Calu3 (cell line): Measurements from ENCODE around the gene NTNG1. TPM values are rescaled to one million over a fixed set of nuclear protein-coding genes. Genes with fewer than 3 reads are reported as not detected.

Experiments used
- BruUV-seq: library from RNA; stranded (reverse); fragments of 400-500 nt; replicated peaks from 2 replicates; lab custom pipeline; 2021; lab: Mats Ljungman, UMichigan
- CTCF ChIA-PET: fragments of 300-600 bp; sonication (Branson Sonifier 250); formaldehyde crosslinking; loops from one replicate; lab custom pipeline; 2022; ENCODE audit warnings: antibody characterized with exemption; lab: Charles Lee
- DNase-seq: peaks from one replicate; pipeline ENCODE4 v3.0.0; 2022
- H3K27ac Mint-ChIP-seq: one replicate; pipeline ENCODE4 v1.8.0; 2022; ENCODE audit warnings: mixed read lengths; ENCODE audit not compliant: unreplicated experiment
- H3K27me3 Mint-ChIP-seq: one replicate; pipeline ENCODE4 v1.8.0; 2022; ENCODE audit warnings: mixed read lengths; ENCODE audit not compliant: unreplicated experiment
- H3K36me3 Mint-ChIP-seq: one replicate; pipeline ENCODE4 v1.8.0; 2022; ENCODE audit warnings: mild to moderate bottlenecking, moderate library complexity, mixed read lengths; ENCODE audit not compliant: insufficient read depth, unreplicated experiment
- H3K4me1 Mint-ChIP-seq: one replicate; pipeline ENCODE4 v1.8.0; 2022; ENCODE audit warnings: mild to moderate bottlenecking, low read depth, mixed read lengths; ENCODE audit not compliant: unreplicated experiment
- H3K4me3 Mint-ChIP-seq: one replicate; pipeline ENCODE4 v1.8.0; 2022; ENCODE audit warnings: mild to moderate bottlenecking, low read depth, moderate library complexity, mixed read lengths; ENCODE audit not compliant: unreplicated experiment
- H3K9me3 Mint-ChIP-seq: one replicate; pipeline ENCODE4 v1.8.0; 2022; ENCODE audit warnings: low read depth, mixed read lengths; ENCODE audit not compliant: unreplicated experiment
- intact Hi-C: fragments of 100-400 bp; cut with micrococcal nuclease; formaldehyde crosslinking; loops from one replicate; pipeline ENCODE4 v1.10.0; 2022; ENCODE audit not compliant: unreplicated experiment
- total RNA-seq: library from RNA; stranded (reverse); gene quantifications from 2 replicates; pipeline ENCODE4 v1.2.3, GENCODE V29; 2022
- TF ChIP-seq, protein P1 (sequence below): fragments of 200-600 bp; IDR thresholded peaks from one replicate; pipeline ENCODE4 v1.8.0; 2022; ENCODE audit warnings: antibody characterized with exemption; ENCODE audit not compliant: unreplicated experiment

NTNG1 gene
- total RNA-seq, 1 experiment from 2014 or later = 2.6 TPM

DNA sequence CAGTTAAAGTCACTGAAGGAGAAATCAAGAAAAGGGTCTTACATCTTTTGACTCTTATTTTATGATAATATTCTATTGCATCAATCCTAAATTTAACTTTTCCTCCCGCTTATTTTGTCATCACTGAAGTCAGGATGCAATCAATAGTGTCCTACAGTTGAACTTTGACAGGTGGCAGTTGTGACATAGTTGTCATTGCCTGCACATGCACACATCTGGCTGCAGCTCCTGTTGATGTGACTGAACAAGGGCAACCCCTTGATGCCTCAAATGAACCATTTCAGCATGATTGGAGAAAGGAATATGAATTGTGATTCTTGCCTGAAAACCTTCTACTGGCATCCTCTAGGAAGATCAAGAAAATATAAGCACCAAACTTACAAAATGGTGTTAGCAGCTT lies 157.7 kb downstream of the NTNG1 start:
- no TSS peak for BruUV-seq
- CTCF ChIA-PET = no interaction called here
- Mint-ChIP-seq H3K4me3 (no peak overlapping the region), H3K36me3 (no peaks in the 10 kb centered on the region), H3K27ac (no peak overlapping the region), H3K9me3 (no peaks in the 10 kb centered on the region), H3K27me3 (no peaks in the 10 kb centered on the region), H3K4me1 (no peaks in the 10 kb centered on the region)
- DNase-seq = no peak
- TF ChIP-seq, protein P1, sequence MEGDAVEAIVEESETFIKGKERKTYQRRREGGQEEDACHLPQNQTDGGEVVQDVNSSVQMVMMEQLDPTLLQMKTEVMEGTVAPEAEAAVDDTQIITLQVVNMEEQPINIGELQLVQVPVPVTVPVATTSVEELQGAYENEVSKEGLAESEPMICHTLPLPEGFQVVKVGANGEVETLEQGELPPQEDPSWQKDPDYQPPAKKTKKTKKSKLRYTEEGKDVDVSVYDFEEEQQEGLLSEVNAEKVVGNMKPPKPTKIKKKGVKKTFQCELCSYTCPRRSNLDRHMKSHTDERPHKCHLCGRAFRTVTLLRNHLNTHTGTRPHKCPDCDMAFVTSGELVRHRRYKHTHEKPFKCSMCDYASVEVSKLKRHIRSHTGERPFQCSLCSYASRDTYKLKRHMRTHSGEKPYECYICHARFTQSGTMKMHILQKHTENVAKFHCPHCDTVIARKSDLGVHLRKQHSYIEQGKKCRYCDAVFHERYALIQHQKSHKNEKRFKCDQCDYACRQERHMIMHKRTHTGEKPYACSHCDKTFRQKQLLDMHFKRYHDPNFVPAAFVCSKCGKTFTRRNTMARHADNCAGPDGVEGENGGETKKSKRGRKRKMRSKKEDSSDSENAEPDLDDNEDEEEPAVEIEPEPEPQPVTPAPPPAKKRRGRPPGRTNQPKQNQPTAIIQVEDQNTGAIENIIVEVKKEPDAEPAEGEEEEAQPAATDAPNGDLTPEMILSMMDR = no peak
- intact Hi-C loops = no loop called here

DNA sequence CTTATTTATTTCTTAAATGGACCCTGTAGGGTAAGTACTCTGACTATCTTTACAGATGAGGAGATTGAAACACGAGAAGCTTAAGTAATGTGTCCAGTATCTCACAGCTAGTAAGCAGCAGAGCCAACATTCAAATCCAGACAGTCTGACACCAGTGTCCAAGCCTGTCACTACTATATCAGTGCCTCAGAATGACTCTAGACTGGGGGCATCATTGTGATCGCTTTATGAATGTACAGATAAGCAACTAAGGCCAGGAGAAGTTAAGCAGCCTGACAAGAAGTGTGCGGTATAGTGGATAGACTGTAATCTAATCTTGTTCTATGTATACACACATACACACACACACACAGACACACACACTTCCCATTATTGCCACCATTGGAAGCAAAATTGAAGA lies 158.7 kb downstream of the NTNG1 start:
- CTCF ChIA-PET = no interaction called here
- Mint-ChIP-seq H3K4me3 (no peak overlapping the region), H3K27ac (no peak overlapping the region), H3K27me3 (no peaks in the 10 kb centered on the region), H3K36me3 (no peaks in the 10 kb centered on the region), H3K9me3 (no peaks in the 10 kb centered on the region), H3K4me1 (no peaks in the 10 kb centered on the region)
- TF ChIP-seq, protein P1 = no peak
- no peak for DNase-seq
- BruUV-seq = no TSS peak
- intact Hi-C loops = no loop called here

DNA sequence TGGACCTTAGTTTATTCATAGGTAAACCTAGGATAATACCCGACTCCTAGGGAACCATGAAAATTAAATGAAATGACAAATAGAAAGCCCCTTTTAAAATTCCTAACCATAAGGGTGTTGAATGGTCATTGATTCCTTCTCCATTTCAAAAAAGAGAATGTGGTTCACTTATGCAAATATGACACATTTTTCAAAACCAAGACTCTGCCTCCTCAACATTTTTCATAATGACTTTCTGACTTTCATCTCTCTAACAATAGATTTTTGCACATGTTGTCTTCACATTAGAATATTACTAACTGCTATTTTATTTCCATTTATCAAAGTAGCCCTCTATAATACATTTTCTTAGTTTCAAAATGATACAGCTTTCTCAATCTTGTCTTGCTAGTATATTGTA lies 169.1 kb downstream of the NTNG1 start:
- Mint-ChIP-seq H3K4me1 (no peaks in the 10 kb centered on the region), H3K4me3 (no peak overlapping the region), H3K27ac (no peak overlapping the region), H3K27me3 (no peaks in the 10 kb centered on the region), H3K9me3 (peaks cover 14% of the 10 kb centered on the region), H3K36me3 (no peaks in the 10 kb centered on the region)
- CTCF ChIA-PET = no interaction called here
- TF ChIP-seq, protein P1 = no peak
- no peak for DNase-seq
- intact Hi-C loops = no loop called here
- no TSS peak for BruUV-seq

DNA sequence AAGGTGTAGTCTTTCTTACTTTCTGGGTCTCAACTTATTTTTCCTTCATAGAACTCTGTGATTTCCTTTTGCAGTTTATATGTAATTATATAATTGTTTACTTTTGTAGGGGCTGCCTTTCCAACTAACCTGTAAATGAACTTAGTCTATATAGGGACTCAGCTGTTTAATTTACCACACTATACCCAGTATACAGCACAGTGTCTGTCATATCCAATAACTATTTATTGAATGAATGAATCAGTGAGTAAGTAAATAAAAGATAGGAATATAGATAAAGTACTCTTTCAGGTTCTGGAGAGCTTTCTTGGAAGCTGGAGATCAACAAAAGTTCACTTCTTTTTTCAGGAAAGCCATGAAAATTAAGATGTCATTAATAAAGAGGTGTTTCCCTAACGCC lies 174.8 kb downstream of the NTNG1 start:
- Mint-ChIP-seq H3K36me3 (no peaks in the 10 kb centered on the region), H3K4me3 (no peak overlapping the region), H3K27me3 (no peaks in the 10 kb centered on the region), H3K4me1 (no peaks in the 10 kb centered on the region), H3K27ac (no peak overlapping the region), H3K9me3 (peaks cover 8% of the 10 kb centered on the region)
- TF ChIP-seq, protein P1 = no peak
- intact Hi-C loops = no loop called here
- BruUV-seq = no TSS peak
- DNase-seq = no peak
- CTCF ChIA-PET = no interaction called here
